ENCODE measurements around the gene SFXN2.

SFXN2 gene

GRCh38 chr10:102744374-102745051 lies 30.1 kb downstream of the SFXN2 start:
- DNase-seq (ENCODE audit: extremely low read depth, low read depth), result no peak
- no peak for TF ChIP-seq CTCF (IDR thresholded peaks at IDR 0.05; ENCODE audit: low read depth, low read length)

GRCh38 chr10:102745157-102745556 lies 30.7 kb downstream of the SFXN2 start:
- no peak for DNase-seq (ENCODE audit: extremely low read depth, low read depth)
- no peak for TF ChIP-seq CTCF (IDR thresholded peaks at IDR 0.05; ENCODE audit: low read depth, low read length)

GRCh38 chr10:102752266-102752930 lies 38.0 kb downstream of the SFXN2 start:
- TF ChIP-seq CTCF (IDR thresholded peaks at IDR 0.05; ENCODE audit: low read depth, low read length), result no peak
- DNase-seq (ENCODE audit: extremely low read depth, low read depth), result peak; percentile 88

- peak; percentile 66 for TF ChIP-seq CTCF (IDR thresholded peaks at IDR 0.05; ENCODE audit: low read depth, low read length)
- DNase-seq (ENCODE audit: extremely low read depth, low read depth), result peak; percentile 87
These were observed 38.7 kb downstream of the SFXN2 start for GRCh38 chr10:102752934-102753664.

GRCh38 chr10:102753718-102754117 lies 39.3 kb downstream of the SFXN2 start:
- no peak for DNase-seq (ENCODE audit: extremely low read depth, low read depth)
- TF ChIP-seq CTCF (IDR thresholded peaks at IDR 0.05; ENCODE audit: low read depth, low read length), result no peak

GRCh38 chr10:102757323-102757722 lies 42.9 kb downstream of the SFXN2 start:
- DNase-seq (ENCODE audit: extremely low read depth, low read depth), result no peak
- TF ChIP-seq CTCF (IDR thresholded peaks at IDR 0.05; ENCODE audit: low read depth, low read length), result no peak
